Tibial artery (tissue), 4 donors: ENCODE measurements around the gene NUMA1.
A peak's percentile ranks its signal among the peaks of the same experiment; 100 is the strongest.

Source experiments
- DNase-seq, 2 donors: peaks; one replicate each; pipeline ENCODE4 v3.0.0-alpha.2; 2019
- H3K27ac ChIP-seq, 2 donors: fragments of 200-600 bp; sonication (generic) in 1 of 2; 1 replicate in 1 of 2; 2 replicates in 1 of 2; pipeline ENCODE4 v1.5.1; 2018 to 2019; ENCODE audit warnings: mild to moderate bottlenecking in 1 of 2
- H3K27me3 ChIP-seq, 2 donors: fragments of 200-600 bp; sonication (generic) in 1 of 2; one replicate each; pipeline versions ENCODE4 v1.5.1 to v1.6.0; 2016 to 2019
- H3K36me3 ChIP-seq, 3 donors: fragments of 200-600 bp; sonication (generic) in 2 of 3; one replicate each; pipeline ENCODE4 v1.5.1; 2016 to 2019; ENCODE audit warnings: mild to moderate bottlenecking in 2 of 3
- H3K4me1 ChIP-seq, 4 donors: fragments of 200-600 bp; sonication (generic) in 2 of 4; 1 replicate in 3 of 4; 2 replicates in 1 of 4; pipeline ENCODE4 v1.5.1; 2016 to 2019
- H3K4me3 ChIP-seq, 2 donors: fragments of 200-600 bp; sonication (generic) in 1 of 2; 1 replicate in 1 of 2; 2 replicates in 1 of 2; pipeline ENCODE4 v1.5.1; 2018 to 2019; ENCODE audit warnings: mild to moderate bottlenecking in 2 of 2
- H3K9me3 ChIP-seq, 3 donors: fragments of 200-600 bp; sonication (generic) in 1 of 3; one replicate each; pipeline ENCODE4 v1.5.1; 2016 to 2019
- intact Hi-C: fragments of 100-400 bp; cut with DNase I; formaldehyde crosslinking; loops from one replicate; pipeline ENCODE4 v1.15.0; 2023; ENCODE audit warnings: low total_unique reads
- TF ChIP-seq, protein P1 (sequence below), 2 experiments: fragments of 200-600 bp in 1 of 2; fragments of 450-650 bp in 1 of 2; IDR thresholded peaks; one replicate each; pipeline ENCODE4 v1.5.1; 2017 to 2019; ENCODE audit warnings: antibody characterized with exemption in 2 of 2, mild to moderate bottlenecking in 1 of 2, moderate library complexity in 1 of 2

The NUMA1 gene

DNA sequence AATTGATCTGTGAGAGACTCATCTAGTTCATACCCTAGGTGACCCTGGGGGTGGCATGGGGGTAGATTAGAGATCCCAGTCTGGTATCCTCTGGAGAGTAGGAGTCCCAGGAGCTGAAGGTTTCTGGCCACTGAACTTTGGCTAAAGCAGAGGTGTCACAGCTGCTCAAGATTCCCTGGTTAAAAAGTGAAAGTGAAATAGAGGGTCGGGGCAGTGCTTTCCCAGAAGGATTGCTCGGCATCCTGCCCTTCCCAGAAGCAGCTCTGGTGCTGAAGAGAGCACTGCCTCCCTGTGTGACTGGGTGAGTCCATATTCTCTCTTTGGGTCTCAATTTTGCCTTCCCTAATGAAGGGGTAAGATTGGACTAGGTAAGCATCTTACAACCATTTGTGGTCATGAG, 81.0 kb downstream of the NUMA1 start:
- no peak for DNase-seq
- Histone ChIP-seq H3K27me3 (no peaks in the 10 kb centered on the region), H3K4me3 (peak overlapping the region; percentile 9 to 28), H3K27ac (peak overlapping the region; percentile 44 to 65), H3K9me3 (no peaks in the 10 kb centered on the region), H3K36me3 (peaks cover 16 to 60% (median 40%) of the 10 kb centered on the region in 3 donors), H3K4me1 (peaks cover 0 to 24% (median 16%) of the 10 kb centered on the region in 4 donors)
- intact Hi-C loops, result no loop called here
- TF ChIP-seq, protein P1, sequence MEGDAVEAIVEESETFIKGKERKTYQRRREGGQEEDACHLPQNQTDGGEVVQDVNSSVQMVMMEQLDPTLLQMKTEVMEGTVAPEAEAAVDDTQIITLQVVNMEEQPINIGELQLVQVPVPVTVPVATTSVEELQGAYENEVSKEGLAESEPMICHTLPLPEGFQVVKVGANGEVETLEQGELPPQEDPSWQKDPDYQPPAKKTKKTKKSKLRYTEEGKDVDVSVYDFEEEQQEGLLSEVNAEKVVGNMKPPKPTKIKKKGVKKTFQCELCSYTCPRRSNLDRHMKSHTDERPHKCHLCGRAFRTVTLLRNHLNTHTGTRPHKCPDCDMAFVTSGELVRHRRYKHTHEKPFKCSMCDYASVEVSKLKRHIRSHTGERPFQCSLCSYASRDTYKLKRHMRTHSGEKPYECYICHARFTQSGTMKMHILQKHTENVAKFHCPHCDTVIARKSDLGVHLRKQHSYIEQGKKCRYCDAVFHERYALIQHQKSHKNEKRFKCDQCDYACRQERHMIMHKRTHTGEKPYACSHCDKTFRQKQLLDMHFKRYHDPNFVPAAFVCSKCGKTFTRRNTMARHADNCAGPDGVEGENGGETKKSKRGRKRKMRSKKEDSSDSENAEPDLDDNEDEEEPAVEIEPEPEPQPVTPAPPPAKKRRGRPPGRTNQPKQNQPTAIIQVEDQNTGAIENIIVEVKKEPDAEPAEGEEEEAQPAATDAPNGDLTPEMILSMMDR (IDR thresholded peaks at IDR 0.05), result no peak

DNA sequence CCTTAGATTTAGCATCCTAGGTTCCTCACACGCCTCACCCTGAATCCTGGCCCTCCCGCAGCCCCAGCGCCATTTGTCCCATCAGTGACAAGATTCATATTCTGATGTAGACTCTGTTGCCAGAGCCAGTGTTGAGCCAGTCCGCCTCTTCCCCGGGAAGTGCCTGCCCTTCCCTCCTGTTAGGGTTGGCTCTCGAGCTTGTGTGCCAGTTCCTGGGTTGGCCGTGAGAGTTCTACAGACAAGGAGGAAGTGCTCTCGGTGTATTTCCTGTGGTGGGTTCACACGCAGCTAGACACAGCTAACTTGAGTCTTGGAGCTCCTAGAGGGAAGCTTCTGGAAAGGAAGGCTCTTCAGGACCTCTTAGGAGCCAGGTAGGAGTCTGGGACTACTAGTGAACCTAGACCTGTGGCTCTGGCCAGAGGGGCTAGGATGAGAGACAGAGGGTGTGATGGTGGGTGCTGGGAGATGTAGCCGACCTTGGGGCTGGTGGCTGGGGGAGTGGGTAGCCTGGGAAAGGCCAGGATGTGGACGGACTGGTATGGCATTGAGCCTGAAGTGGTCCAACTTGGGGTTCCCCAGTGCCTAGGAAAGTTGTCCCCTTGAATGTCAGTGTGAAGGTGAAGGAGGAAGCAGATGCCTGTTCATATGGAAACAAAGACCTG, 81.6 kb downstream of the NUMA1 start, which contains the start of gene IL18BP:
Gene IL18BP (plus strand): TSS at position 261 of the 662 bp plus-strand sequence. CDS start 1,076 bp downstream, outside the sequence.
- TF ChIP-seq, protein P1 (IDR thresholded peaks at IDR 0.05), result no peak
- Histone ChIP-seq H3K4me1 (peaks cover 0 to 24% (median 16%) of the 10 kb centered on the region in 4 donors), H3K36me3 (peaks cover 10 to 54% (median 34%) of the 10 kb centered on the region in 3 donors), H3K4me3 (peak within 1 kb of the TSS; percentile 9 to 28), H3K9me3 (no peaks in the 10 kb centered on the region), H3K27me3 (no peaks in the 10 kb centered on the region), H3K27ac (peak within 1 kb of the TSS; percentile 44 to 65)
- DNase-seq, result peak in 1 of 2 donors; percentile 70
- intact Hi-C loops, result no loop called here

GRCh38 chr11:71998061-71998460, 82.3 kb downstream of the NUMA1 start:
- TF ChIP-seq, protein P1 (IDR thresholded peaks at IDR 0.05), result no peak
- Histone ChIP-seq H3K27me3 (no peaks in the 10 kb centered on the region), H3K9me3 (no peaks in the 10 kb centered on the region), H3K36me3 (peaks cover 3 to 47% (median 27%) of the 10 kb centered on the region in 3 donors), H3K4me3 (no peak overlapping the region), H3K4me1 (peaks cover 0 to 24% (median 16%) of the 10 kb centered on the region in 4 donors), H3K27ac (no peak overlapping the region)
- intact Hi-C loops, result no loop called here
- no peak for DNase-seq

- peaks cover 0 to 24% (median 16%) of the 10 kb centered on the region in 4 donors for H3K4me1 ChIP-seq
- H3K9me3 ChIP-seq, result no peaks in the 10 kb centered on the region
- H3K27me3 ChIP-seq, result no peaks in the 10 kb centered on the region
- TF ChIP-seq, protein P1 (IDR thresholded peaks at IDR 0.05), result no peak
- no peak for DNase-seq
- no peak overlapping the region for H3K4me3 ChIP-seq
- intact Hi-C loops, result no loop called here
- H3K36me3 ChIP-seq, result peaks cover 0 to 43% (median 22%) of the 10 kb centered on the region in 3 donors
- H3K27ac ChIP-seq, result no peak overlapping the region
Measured at GRCh38 chr11:71997594-71997993, 82.7 kb downstream of the NUMA1 start.

DNA sequence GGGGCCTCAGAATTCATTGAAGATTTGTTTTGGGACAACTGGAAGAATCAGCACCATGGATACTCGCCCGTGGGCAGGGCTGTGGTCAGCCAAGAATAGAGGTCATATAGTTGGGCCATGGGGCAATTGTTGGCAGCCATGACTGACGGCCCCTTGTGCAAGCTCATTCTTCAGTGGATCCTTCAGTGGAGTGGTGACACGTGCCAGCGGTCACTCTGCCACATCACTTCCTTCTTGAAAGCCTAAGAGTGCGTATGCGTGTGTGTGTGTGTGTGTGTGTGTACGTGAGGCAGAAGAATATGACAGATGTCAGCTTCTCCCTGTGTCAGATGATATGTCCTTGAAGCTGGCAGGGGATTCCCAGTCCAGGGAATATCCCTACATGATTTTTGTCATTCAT, 83.4 kb downstream of the NUMA1 start:
- Histone ChIP-seq H3K36me3 (peaks cover 0 to 36% (median 16%) of the 10 kb centered on the region in 3 donors), H3K9me3 (no peaks in the 10 kb centered on the region), H3K4me1 (peaks cover 0 to 24% (median 16%) of the 10 kb centered on the region in 4 donors), H3K4me3 (no peak overlapping the region), H3K27me3 (no peaks in the 10 kb centered on the region), H3K27ac (no peak overlapping the region)
- TF ChIP-seq, protein P1 (IDR thresholded peaks at IDR 0.05), result no peak
- intact Hi-C loops, result no loop called here
- DNase-seq, result no peak
